ENCODE measurements around the gene ANKRD13B.
"Not testable (repeated sequence)": the region's sequence is repeated elsewhere in the genome, so short reads cannot be mapped to it uniquely, and the experiment has no call there.

The ANKRD13B gene

DNA sequence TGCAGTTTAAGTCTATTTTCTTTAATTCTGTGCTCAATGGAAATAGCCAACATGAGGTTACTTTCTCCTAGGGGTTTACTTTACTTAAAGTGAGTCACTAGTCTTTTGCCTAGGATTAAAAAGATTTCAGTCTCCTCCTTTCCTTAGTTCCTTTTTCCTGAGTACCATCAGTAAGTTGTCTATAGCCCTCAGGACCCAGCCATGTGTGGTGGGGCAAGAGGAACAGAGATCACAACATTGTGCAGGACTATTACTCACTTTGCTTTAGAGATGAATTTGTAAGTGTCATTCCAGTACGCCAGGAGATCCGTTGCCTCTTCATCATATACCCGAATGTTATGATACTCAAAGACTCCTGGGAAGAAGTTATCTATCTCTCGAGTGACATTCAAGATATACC lies 57.5 kb downstream of the ANKRD13B start:
- DNase-seq = no peak

DNA sequence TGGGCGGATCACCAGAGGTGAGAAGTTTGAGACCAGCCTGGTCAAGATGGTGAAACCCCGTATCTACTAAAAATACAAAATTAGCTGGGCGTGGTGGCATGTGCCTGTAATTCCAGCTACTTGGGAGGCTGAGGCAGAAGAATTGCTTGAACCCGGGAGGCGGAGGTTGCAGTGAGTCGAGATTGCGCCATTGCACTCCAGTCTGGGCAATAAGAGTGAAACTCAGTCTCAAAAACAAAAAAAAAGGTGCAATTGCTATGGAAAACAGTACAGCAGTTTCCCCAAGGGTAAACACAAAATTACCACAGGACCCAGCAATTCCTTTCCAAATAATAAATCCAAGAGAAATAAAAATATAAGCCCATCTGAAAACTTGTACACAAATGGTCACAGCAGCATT lies 59.0 kb downstream of the ANKRD13B start:
- not testable (repeated sequence) for DNase-seq

DNA sequence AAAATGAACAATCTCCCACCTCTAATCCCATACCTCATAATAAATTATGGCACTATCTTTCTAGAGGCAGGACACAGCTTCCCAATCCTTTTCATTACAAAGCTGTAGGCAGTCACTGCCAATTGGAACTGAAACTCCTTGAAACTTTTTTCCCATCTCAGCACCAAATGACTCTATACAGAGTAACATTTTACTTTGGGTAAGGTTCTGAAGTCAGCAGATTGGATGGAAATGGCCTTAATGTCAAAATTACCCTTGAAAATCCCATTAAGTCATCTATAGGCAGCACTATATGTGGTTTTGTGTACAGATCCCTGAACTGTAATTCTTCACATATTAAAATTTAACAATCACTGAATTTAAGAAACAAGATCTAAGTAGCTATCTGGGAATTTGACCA lies 60.0 kb downstream of the ANKRD13B start:
- no peak for DNase-seq

DNA sequence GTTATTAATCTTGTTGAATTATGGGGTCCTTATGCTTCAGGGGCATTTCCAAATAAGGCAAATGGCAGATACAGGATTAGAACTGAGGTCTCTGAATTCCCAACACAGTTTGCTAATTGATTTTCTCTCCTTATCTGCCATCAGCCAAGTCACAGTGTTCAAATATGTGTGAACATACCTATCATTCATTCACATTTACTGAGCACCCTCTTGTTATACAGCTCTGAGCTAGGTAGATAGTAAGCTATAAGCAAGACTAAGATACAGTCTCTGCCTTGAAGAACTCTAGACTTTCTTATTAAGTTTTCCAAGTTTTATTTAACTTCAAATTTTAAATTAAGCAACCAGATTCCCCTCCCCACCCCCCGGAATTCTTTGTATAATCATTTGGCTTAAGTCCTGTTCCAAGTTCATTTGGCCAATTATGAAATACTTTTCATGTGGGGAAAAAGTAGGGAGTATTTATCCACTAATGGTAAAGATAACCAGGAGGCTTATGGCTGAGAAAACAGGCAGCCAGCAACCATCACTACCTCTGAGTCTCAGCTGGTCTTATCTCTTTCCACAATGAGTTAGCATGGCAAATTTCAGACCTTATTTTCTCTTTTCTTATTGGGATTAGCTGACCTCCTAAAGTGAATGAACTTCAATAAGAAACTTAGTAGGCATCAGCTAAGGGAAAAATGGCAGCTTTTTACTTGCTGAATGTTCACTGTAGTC lies 61.2 kb downstream of the ANKRD13B start:
- DNase-seq = no peak

DNA sequence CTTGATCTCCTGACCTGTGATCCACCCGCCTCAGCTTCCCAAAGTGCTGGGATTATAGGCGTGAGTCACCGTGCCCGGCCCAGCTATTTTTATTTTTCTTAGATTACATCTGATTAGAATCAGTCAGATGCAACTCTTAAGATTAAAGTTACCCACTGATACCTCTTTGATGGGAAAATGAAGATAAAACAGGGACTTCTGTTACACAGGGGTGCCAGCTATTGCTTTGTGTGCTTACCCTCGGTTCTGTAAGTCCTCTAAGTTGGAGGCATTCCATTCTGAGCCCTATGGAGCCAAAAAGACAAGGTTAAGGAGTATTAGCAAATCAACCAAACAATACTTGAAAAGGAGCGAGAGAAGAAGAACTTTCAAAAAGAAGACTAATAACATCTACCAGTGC lies 62.4 kb downstream of the ANKRD13B start:
- DNase-seq = no peak

DNA sequence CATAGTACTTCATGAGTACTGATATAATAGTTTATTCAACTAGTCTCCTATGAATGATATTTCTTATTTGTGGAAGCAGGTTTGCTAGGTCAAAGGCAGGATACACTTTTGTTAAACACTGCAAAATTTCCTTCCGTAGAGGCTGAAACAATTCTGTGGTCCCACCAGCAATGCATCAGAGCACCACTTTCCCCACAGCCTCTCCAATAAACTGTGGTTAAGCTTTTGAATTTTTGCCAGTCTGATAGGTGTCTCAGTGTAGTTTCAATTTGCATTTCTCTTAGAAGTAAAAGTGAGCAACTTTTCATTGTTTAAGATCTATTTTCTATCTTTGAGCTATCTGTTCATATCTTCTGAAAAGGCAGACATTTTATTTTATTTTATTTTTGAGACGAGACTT lies 66.2 kb downstream of the ANKRD13B start:
- DNase-seq = no peak

DNA sequence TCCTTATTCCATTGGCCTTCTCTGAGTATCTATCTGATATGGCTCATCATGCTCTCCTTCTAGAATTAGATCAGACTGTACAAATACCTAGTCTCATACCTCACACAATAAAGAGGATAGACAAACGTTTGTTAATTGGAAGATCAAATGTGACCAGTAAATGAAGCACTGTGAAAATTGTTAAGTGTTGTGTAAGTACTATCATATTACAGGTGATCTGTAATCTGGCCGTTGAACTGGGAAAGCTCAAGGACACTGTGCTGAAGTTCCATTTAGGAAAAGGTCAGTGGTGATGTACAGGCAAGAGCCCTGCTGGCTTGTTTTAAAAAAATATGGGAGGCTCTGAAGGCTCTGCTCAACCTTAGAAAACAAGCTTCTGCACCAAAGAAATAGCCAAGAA lies 68.3 kb downstream of the ANKRD13B start:
- no peak for DNase-seq

DNA sequence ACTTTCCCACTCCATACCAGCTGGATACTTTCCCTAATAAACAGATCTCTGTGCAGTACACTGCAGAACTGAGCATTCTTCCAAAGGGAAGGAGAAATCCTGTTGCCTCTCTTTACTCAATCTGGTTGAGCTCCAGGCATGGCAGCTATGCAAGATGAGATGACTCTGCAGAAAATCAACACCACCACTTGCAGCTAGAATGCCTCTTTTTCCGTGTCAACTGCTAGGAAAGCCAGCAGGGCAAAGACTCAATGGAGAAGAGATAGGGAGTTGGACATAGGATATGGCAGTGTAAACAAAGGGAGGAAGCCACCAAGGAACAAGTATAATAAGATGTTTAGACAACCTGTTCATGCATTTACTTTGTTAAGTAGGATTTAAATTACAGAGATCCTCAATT lies 70.2 kb downstream of the ANKRD13B start:
- no peak for DNase-seq

All from eye (tissue), 1 donor.